NCI-H526 treated with DMSO at 0.1 percent for 48 hours (cell line): ENCODE data around the gene CD164L2.
"Not testable (repeated sequence)": the region's sequence is repeated elsewhere in the genome, so short reads cannot be mapped to it uniquely, and the experiment has no call there.

ENCODE experiments used
- DNase-seq: peaks from one replicate; lab custom pipeline; 2025; lab: John Stamatoyannopoulos, UW

CD164L2 gene

DNA sequence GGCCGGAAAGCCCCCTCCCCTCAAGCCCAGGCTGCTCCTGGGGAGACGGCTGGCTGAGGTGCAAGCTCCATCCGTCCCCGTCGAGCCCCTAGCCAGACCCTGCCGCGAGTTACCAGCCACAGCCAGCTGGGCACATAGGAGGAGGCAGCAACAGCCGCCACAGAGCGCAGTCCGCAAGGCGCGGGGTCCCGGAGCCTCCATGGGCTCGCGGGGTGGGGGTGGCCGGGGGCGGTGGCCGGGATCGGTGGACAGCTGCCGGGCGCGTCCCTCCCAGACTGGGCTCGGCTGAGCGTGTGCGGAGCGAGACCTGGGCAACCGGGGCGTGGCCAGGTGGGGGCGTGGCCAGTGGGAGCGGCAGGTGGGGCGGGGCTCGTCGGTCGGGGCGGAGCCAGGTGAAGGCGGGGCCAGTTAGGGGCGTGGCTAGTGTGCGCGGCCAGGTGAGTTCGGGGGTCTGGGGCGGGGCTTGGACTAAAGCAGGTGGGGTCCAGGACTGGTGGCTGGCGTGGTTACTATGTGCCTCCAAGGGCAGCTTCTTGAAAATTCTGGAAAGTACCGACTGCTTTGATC is at the start of gene CD164L2:
CD164L2 (minus strand) TSS at position 295 of the 567 bp plus-strand sequence; CDS start at position 201, 94 bp downstream.
- DNase-seq = no peak

DNA sequence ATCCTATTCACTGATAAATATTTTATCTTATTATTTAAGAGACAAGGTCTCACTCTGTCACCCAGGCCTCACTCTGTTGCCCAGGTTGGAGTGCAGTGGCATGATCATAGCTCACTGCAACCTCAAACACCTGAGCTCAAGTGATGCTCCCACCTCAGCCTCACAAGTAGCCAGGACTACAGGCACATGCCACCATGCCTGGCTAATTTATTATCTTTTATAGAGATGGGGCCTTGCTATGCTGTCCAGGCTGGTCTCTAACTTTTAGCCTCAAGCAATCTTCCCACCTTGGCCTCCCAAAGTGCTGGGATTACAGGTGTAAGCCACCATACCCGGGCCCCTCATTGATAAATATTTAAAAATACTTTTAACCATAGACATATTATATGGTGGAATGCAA is 49.6 kb upstream of the CD164L2 start:
- DNase-seq = not testable (repeated sequence)

DNA sequence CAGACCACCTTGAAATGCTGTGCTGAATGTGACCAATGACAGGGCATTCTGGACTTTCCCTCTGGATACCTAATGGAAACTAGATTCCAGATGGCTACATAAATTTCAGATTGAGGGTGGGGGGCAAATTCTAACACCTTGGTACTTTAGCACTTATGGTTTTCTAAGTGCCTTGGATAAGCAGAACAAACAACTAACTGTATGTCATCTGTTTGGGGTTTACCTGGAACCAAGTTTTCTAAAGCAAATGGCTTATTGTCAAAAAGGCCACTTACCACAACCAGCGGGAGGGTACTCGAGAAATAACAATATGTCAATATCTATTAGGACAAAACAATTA is 48.4 kb upstream of the CD164L2 start:
- DNase-seq = no peak

DNA sequence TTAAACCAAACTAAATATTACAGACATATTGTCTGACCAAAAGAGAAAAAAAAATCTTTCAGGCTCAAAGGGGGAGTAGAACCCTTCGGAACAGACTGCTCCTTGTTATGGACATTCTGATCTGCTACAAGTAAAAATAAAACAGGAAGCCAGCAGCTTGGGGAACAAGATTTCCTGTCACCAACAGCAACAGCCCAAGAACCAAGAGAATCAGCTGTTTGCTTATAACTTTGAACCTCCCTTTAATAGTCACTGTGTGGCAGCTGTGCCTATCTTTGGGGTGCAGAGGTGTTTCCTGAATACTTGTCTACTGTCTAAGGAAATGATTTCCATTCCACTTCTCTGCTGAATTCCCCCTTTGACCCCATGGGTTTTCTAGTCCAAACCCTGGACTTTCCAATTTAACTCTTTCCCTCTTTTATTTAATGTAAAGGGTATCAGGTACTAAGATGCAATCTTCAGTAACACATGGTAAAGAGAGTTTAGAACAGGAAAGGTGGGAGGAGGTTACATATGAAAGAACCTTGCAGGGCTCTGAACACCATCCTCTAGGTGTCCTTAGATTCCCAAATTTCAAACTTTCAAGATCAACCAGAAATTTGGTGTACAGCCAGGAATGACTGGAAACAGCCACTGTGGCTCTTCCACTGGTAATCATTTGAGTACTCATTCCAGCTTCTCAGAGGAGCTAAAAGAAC is 47.9 kb upstream of the CD164L2 start:
- DNase-seq = no peak

DNA sequence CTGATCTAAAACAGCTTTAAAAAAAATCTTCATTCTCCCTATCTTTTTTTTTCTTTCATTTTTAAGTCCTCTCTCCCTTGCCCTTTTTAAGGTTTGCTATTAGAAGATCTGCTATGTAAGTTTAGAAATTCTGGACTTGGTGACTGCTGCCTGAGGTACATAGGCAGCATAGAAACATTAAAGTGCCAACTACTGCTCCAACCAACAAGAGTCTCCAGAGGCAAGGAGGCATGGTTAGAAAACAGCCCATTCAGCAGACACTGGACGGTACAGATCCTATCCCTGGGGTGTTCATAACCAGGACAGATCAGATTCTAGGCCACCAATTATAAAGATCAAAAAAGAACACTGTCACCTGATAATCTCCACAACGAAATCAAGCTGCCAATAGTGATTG is 45.9 kb upstream of the CD164L2 start:
- DNase-seq = no peak

DNA sequence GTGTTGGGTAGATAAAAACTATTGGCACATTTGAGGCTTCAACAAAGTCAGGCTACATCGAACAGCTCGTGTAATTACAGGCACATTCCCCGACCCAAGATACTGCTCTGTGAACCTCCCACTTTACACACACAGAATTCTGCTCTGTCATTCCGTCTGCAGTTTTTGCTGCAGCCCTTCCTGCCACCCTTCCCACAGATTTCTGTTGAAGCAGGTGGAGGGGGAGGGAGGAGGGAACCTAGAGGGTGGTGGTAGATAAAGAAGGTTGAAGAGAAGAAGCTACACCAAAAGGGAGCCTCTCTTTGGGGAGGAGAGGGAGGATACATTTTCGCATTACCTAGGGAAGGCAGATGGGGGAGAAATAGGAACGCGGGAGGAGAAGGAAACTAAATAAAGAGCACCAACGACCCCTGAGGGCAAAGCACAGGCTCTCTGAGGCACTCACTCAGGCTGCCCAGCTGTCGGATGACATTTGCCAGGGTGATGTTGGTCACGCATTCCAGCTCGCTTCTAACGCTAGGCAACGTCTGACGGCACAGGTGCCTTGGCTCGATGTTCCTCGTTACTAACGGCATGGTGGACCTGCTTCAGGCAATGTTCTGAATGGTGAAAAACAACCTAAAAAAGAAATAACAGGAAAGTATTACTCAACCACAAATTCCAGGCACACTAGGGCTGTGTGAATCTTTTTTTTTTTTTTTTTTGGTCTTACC is 45.3 kb upstream of the CD164L2 start:
- DNase-seq = peak; percentile 7

DNA sequence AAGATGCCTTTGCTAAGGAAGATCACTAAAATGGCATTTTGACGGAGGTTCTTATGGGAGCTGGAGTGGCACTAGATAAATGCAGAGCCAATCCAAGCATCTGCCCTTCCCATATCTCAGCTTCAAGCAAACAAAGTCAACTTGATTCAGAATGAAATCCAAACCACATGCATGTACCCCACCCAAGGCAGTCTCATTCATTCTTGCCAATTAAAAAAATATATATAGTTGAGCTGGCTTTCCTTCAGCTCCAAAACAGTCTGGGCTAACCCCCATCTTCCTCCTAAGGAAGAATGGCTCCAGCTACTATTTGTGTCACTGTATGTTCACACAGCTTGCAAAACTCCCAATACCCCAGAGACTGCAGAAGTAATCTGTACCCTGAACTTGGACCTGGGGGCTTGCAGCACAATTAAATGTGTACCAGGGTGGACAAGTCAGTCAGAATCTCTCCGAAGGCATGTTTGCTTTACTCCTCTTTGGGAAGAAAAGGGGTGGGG is 44.7 kb upstream of the CD164L2 start:
- DNase-seq = no peak

DNA sequence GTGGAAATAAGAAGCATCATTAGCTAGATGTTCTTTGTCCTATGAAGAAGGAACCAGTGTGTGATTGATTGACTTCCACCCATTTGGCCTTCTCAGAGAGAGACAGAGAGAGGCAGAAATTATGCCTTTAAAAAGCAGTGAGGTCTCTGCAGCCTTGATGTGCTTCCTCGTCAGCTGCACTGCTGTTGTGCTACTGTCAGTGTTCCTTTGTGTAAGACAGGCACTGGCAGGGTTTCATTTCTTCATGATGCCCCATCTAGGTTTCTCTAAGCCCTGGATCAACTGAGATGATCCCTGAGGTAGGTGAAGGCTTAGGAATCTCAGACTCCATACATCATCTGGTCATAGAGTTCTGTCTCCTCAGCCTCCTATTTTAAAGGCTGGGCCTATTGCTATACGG is 44.2 kb upstream of the CD164L2 start:
- DNase-seq = no peak

DNA sequence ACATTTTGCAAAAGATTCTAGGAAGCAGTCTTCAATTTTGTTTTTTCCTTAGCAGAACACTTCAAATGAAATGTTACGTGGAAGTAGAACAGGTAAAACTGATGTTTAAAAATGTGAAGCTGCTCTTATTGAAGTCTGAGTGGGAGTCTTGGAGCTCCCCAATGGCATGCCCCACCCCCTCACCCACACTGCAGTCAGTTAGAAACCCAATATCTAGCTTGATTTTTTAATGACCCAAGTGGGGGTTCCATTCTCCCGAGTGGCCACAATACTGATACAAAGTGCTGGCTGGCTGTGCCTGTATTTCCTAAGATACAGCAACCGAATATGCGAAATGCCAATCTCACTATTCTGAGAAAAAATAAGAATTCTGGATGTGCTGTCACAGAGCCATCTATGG is 40.6 kb upstream of the CD164L2 start:
- no peak for DNase-seq

DNA sequence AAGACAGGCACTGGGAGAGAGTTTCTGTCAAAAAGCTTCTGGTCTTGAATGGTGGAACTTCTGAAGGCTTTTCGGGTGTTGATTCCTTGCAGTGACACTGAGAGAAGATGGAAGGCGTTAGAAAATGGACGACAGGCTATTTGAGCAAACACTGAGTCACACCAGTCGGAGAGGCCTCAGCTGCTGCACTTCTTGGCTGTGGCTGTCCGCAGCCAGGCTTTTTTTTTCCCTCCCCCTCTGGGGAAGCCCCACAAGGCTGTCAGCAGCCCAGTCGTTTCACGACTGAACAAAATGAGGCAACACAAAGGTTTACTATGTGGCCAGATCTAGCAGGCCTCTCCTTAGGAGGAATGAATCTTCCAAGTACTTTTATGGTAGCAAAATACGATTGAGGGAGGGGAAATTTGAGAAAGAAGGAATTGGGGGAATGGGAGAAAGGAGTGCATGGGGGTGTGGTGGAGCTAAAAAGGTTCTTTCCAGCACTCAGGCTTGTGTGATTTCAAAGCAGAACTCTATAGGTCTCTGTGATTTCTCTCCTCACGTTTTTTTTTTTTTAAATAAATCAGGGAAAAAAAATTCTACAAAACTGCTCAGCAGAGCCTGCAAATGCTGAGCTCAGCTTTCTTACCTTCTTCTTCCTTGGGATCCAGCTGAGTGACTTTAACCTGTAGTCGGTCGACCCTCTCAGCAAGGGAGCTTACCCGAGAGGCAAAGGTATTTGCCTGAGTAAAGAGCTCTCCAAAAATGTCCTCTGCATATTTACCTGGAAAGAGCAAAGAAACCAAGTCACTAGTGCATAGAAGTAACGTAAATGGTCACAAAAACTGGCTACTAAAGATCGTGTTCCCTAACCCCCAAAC is 35.4 kb upstream of the CD164L2 start:
- DNase-seq = no peak

DNA sequence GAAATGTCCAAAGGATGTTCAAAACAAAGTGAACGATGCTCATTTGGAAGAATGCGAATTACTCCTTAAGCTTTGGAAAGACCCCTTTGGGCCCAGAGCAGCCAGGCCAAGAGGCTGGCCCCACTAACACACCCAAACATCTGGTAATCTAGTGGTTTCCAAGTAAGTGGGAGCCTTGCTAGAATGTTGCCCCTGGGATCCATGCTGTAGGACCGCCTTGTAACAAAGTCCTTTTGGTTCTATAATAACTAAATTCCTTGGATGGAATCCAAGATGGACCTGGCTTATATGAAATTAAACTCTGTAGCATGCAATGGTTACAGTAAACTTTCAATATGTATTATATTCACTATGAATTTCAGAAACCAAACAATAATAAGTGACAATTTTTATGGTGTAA is 34.6 kb upstream of the CD164L2 start:
- no peak for DNase-seq

DNA sequence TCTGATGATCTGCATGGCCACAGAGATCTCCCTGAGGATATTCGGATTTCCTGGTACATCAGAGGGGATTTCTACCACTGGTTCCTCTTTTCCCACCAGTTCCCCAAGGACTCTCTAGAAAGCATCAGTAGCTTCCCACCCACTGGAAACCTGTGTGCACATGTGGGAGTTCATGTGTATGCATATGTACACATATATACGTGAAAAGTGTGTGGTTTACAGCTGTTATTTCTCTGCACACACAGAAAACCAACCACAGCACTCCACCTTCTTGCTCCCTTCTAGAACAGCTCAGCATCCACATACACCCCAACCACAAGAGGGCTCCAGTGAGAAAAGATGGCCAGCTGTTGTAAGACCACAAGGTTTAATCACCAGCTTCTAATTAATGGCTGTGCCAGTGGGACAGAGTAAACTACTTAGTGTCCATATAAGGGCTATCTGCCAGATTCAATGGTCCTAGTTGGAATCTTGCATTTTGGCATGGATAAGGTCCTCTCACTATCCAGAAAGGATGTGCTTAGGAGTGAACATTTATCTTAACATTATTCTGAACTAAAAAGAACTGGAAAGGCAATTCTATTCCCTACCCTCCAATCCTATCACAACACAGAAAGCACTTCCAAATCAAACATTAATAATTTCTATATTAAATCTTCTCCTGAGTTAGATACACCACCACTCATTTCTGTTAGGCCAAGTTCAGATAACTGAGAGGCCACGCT is 33.4 kb upstream of the CD164L2 start:
- DNase-seq = peak; percentile 36

DNA sequence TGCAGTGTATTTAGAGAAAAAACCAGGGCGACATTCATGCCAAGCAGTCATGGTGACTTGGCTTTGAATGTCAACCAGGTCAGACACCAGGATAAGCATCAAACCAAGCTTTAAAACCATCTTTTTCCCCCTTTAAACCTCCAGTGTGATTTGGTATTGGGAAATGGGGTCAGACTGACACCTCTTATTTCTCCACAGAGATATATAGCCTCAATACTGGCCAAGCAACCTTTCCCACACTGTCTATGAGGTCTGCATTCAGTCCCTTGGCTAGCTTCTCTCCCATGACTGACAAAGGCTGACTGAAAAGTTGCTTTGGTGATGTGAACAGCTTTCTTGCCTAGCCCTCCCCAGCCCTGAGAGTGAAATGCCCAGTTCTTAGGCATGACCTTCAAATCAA is 31.0 kb upstream of the CD164L2 start:
- no peak for DNase-seq

DNA sequence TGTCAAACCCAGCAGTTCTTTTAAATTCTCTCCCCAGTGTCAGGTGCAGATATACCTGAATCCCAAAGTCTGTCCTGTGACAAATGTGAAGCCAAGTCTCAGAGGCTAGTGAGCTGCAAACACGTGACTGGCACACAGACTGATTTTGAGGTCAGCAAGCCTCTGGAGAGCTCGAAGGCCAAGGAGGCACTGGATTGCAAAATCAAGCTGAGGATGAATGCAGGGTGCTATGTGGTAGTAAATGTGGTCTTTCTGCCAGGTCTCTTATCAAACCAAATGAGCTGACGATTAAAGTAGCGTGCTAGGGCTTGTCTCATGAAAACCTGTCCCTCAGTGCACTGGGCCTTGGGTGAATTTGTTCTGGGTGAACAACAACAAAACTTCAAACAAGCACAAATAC is 29.9 kb upstream of the CD164L2 start:
- DNase-seq = no peak

DNA sequence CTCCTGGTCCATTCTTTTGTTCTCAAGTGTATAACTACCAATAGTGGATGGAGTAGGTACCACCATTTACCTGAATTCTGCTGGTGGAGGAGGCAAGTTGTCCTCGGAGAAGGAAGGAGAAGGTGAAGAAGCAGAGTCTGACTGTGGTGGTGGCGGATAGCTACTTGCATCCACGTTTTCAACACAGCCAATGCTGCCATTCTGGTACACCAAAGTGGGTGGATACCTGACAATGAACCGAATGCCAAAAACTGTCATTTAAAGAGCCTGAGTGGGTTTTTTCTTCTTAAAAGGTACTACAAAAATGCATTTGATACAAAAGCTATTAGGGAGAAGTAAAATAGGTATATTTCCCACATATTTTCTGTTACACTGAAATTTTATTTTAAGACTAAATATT is 29.4 kb upstream of the CD164L2 start:
- no peak for DNase-seq

DNA sequence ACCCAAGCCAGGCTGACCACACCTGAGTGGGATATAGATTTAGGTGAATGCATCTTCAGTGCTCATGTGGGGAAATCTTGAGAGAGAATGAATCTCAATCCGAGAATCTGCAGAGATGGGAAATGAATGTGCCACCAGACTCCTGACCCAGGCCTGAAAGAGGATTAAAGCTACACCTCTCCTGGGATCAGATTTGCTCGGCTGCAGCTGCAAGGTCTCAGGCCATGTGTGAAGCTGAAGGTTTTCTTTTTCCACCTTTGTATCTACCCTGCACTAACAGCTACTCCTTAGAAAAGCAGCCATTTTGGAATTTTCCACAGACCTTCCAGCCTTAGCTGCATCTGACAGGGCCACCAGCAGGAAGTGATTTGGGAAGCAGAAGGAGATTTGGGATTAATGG is 27.6 kb upstream of the CD164L2 start:
- no peak for DNase-seq

DNA sequence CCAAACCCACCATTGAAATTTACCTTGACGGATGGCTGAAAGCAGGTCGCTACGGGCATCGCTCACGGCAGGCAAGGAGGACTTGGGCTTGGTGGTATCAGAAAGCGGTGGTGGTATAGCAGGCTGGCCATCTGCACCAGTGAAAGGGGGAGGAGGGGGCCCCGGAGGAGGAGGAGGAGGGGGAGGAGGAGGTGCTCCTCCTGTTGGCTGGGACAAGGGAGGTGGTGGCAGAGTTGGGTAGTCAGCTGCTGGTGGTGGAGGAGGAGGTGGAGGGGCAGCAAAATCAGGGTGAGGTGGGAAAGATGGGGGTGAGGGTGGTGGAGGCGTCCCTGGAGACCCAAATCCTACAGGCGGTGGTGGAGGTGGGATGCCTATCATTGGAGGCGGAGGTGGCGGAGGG is 26.5 kb upstream of the CD164L2 start:
- DNase-seq = no peak

DNA sequence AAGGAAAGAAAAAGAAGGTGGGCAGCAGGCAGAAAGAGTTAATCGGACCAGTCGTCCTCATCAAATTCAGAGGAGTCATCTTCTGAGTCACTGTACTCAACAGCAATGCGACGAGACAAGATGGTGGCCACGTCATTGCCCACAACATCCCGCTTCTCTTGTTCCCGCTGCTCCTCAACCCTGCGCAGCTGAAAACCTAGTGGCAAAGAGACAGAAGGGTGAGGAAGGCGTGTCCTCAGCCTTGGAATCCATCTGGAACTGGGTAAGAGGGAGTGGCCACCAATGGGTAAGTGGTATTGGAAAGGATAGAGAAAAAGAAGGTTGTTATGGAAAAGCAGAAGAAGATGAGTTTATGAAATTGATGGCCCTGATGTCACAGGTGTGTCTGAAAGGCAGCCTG is 25.0 kb upstream of the CD164L2 start:
- DNase-seq = no peak

DNA sequence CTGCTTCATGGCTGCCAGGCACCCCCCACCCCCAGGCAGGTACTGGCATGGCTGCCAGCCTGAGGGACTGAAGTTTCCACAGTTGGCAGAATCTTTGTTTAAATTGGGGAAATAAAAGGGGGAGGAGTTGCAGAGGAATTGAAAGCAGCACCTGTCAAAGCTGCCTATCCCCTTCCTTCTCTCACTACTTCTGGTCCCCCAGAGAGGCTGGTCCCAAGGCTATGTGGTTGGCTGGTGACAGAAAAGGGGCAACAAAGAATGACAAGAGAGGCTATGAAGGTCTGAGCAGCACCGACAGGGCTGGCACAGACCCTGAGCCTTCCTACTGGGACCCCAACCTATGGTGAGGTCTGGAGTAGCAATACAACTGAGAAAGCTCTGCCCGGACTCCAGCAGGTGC is 23.7 kb upstream of the CD164L2 start:
- DNase-seq = not testable (repeated sequence)

DNA sequence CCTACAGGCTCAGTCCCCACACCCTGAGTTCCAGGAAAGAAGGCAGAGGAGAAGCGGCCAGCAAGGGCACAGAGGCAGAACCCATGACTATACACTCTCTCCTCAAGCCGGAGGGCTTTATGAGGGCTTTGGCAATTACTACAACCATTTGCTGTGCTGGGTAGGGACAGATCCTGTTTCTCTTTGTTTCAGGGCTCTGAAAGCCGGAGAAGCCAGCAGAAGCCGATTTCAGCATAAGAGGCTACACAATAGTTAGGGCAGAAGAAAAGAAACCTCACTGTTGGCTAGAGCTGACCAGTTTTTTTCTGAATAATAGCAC is 23.2 kb upstream of the CD164L2 start:
- no peak for DNase-seq

DNA sequence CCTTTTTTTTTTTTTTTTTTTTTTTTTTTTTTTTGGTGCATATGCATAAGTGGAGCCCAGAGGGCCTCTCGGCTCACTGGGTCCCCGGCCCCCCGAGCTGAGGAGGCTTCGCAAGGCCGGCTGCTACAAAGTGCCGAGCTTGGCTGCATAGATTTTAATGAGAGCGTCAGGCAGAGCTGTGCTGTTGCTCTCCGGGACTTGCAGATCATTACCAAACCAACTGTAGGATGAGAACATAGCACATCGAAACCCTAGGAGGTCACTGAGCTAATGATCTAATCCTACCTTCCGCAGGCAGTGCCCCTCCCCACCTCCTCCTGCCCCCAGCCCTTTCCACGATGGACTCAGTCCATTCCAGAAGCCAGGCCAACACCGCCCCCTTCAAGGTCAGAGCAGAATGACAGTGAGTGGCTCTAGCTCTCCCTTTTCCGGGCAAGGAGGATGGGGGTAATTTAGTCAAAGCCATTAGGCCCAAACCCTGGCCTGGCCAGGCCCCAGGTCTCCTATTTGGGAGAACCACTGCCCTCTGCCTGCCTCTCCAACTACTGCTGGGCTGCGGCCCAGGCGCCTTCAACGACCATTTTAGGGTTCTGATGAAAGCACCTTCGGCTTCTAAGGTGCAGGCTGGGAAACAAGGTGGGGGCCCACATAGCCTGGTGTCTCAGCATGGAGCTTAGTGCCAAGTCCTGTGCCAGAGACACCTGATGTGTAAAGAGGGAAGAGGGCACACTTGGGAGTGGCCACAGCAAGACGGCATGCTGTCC is 22.6 kb upstream of the CD164L2 start:
- DNase-seq = not testable (repeated sequence)
